Right cardiac atrium (tissue), 5 donors: Measurements from ENCODE around the gene RAP2B. TPM values are rescaled to one million over a fixed set of nuclear protein-coding genes. Genes with fewer than 3 reads are reported as not detected.
"Not testable (repeated sequence)": the region's sequence is repeated elsewhere in the genome, so short reads cannot be mapped to it uniquely, and the experiment has no call there.

Source experiments
- ATAC-seq, 2 donors: fragments of 200-7000 bp; cut with Tn5 transposase; one replicate each; pipeline versions ENCODE4 v1.8.0 to v1.9.1; 2020; ENCODE audit warnings: moderate library complexity in 2 of 2, mild to moderate bottlenecking in 1 of 2
- DNase-seq, 3 donors: peaks; one replicate each; pipeline ENCODE4 v3.0.0-alpha.2; 2020
- H3K27ac ChIP-seq: one replicate; pipeline ENCODE4 v1.5.1; 2013; ENCODE audit warnings: mild to moderate bottlenecking, low read length, control low read depth, moderate library complexity
- H3K27me3 ChIP-seq: one replicate; pipeline ENCODE4 v1.6.1; 2013; ENCODE audit not compliant: control insufficient read depth, insufficient read depth
- H3K4me1 ChIP-seq: one replicate; pipeline ENCODE4 v1.6.1; 2013; ENCODE audit warnings: low read length; ENCODE audit not compliant: control insufficient read depth, insufficient read depth
- H3K4me3 ChIP-seq: one replicate; pipeline ENCODE4 v1.5.1; 2013; ENCODE audit warnings: low read length, control low read depth
- H3K9me3 ChIP-seq: one replicate; pipeline ENCODE4 v1.6.1; 2013; ENCODE audit warnings: low read length; ENCODE audit not compliant: control insufficient read depth
- WGBS: extraction: QIAGEN DNeasy Blood & Tissue Kit; methylation state at CpG from one replicate; pipeline ENCODE4 v1.1.7; 2013; 5-methylcytosine and 5-hydroxymethylcytosine counted together
- intact Hi-C, 4 donors: fragments of 100-400 bp; cut with DNase I; formaldehyde crosslinking; loops; one replicate each; pipeline versions ENCODE4 v1.11.0 to v1.14.0; 2022 to 2023
- polyA plus RNA-seq: library from polyadenylated mRNA; stranded (reverse); fragments of 200-250 nt; gene quantifications from one replicate; pipeline ENCODE4 v1.2.3, GENCODE V29; 2013
- total RNA-seq, 4 donors: library from RNA; stranded (reverse); fragmentation: NEBNext Ultra II Directional; extraction: Animal tissue kit (Norgen Biotek cat#: 25700); gene quantifications; one replicate each; pipeline ENCODE4 v1.2.1, GENCODE V29; 2021
- donor health status: healthy with polysubstance abuse.
- donor health status: DM: no; HTN: yes; CAD: no.
- donor health status: DM: no; HTN: no; CAD: no.
- donor health status: DM: no; HTN: yes; CAD: no; lungs with severe emphysema.
- donor health status: DM: yes; HTN: yes; CAD: no.

Gene RAP2B
- total and polyA plus RNA-seq, 5 donors = 1.9 to 5.6 (median 4.9) TPM

DNA sequence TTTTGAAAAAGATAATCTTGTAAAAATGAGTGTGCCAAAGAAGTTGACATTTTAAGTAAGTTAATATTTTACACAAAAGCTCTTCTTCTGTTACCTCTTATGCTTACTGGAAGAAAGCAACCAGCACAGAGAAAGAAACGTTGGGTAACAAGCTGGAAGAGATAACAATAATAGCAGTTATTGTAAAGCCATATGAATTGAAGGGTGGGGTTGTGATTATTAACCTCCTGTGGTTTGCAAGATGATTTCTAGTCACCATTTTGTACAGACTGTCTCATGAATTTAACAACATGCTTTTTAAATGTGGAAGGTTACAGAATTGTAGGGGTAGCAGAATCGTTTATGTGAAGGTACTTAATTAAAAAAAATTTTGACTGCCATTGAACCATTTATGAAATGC, 9.2 kb downstream of the RAP2B start:
- no peak for DNase-seq
- Histone ChIP-seq H3K9me3 (no peaks in the 10 kb centered on the region), H3K4me3 (no peak overlapping the region), H3K4me1 (no peaks in the 10 kb centered on the region), H3K27ac (no peak overlapping the region), H3K27me3 (no peaks in the 10 kb centered on the region)
- ATAC-seq = no peak
- WGBS = 57% methylated on average over 2 of the region's 2 CpGs
- intact Hi-C loops = no loop called here

DNA sequence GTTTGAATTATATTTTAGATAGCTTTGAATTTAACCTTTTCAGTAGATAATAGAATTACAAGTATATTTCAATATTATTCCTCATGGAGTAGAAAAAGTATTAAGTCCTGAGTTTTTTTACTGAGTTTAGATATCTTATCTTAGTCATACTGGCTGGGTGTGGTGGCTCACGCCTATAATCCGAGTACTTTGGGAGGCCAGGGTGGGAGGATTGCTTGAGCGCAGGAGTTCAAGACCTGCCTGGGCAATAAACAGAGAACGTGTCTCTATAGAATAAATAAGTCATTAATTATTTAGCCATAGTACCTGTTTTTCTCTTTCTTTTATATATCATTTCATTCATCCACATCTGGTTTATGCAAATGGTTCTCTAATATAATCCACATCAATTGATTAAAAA, 9.9 kb downstream of the RAP2B start:
- Histone ChIP-seq H3K27me3 (no peaks in the 10 kb centered on the region), H3K9me3 (no peaks in the 10 kb centered on the region), H3K4me1 (no peaks in the 10 kb centered on the region), H3K4me3 (no peak overlapping the region), H3K27ac (no peak overlapping the region)
- ATAC-seq = no peak
- intact Hi-C loops = no loop called here
- no peak for DNase-seq
- 87% methylated on average over 4 of the region's 4 CpGs for WGBS

- Histone ChIP-seq H3K4me3 (no peak overlapping the region), H3K27me3 (no peaks in the 10 kb centered on the region), H3K9me3 (no peaks in the 10 kb centered on the region), H3K27ac (no peak overlapping the region), H3K4me1 (no peaks in the 10 kb centered on the region)
- intact Hi-C loops = no loop called here
- ATAC-seq (no peak), DNase-seq (no peak)
- 85% methylated on average over 19 of the region's 19 CpGs for WGBS
Observed at GRCh38 chr3:153172796-153173757, 11.1 kb downstream of the RAP2B start.

- no peak for ATAC-seq
- Histone ChIP-seq H3K27me3 (no peaks in the 10 kb centered on the region), H3K27ac (no peak overlapping the region), H3K4me3 (no peak overlapping the region), H3K4me1 (no peaks in the 10 kb centered on the region), H3K9me3 (no peaks in the 10 kb centered on the region)
- no peak for DNase-seq
- 70% methylated on average over 6 of the region's 6 CpGs for WGBS
- intact Hi-C loops = no loop called here
Observed at GRCh38 chr3:153173758-153174516, 11.9 kb downstream of the RAP2B start.

- DNase-seq (no peak), ATAC-seq (no peak)
- no peaks in the 10 kb centered on the region for H3K27me3 ChIP-seq
- H3K4me3 ChIP-seq = no peak overlapping the region
- H3K9me3 ChIP-seq = no peaks in the 10 kb centered on the region
- intact Hi-C loops = no loop called here
- 97% methylated on average over 3 of the region's 3 CpGs for WGBS
- no peak overlapping the region for H3K27ac ChIP-seq
- no peaks in the 10 kb centered on the region for H3K4me1 ChIP-seq
Observed at GRCh38 chr3:153176197-153176596, 14.2 kb downstream of the RAP2B start.

GRCh38 chr3:153180860-153181372, 18.9 kb downstream of the RAP2B start:
- intact Hi-C loops = no loop called here
- WGBS = 88% methylated on average over 1 of the region's 1 CpG
- H3K4me1 ChIP-seq = no peaks in the 10 kb centered on the region
- no peak overlapping the region for H3K27ac ChIP-seq
- DNase-seq = no peak
- H3K4me3 ChIP-seq = no peak overlapping the region
- H3K9me3 ChIP-seq = no peaks in the 10 kb centered on the region
- no peak for ATAC-seq
- H3K27me3 ChIP-seq = no peaks in the 10 kb centered on the region

DNA sequence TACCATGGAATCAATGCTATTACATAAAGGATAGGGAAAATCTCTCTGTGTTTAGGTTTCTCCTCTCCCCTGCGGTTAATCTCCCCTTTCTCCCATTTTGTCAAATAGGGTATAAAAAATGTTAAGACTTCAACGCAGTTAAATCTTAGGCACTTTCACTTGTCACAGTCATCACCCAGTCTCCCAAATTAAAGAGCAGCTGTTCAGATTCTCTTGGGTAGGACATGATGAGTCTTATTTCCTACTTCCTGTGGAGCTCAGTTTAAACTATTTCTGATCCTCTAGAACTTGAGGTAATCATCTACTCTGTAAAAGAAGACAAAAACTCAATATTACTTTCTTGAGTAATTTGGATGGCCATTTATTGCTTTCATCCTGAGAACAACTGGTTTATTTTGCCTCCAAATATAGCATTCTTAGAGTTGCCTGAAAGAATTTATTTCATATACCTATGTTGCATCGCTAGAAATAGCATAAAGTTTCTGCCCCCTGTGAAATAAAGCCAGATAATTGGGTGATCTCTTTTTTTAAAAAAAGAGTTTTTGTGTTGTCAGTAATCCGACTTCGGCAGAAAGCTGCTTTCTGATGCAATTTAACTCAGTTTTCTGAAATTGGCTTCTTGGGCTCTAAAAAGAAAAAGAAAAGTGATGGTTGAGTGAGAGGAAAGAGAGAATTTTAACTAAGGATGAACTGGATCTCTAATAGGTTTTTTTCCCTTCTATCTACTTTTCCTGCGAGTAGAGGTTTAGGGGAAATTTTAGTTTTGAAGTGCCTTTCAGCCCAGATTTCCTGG, 20.7 kb downstream of the RAP2B start:
- WGBS = 87% methylated on average over 6 of the region's 6 CpGs
- H3K27me3 ChIP-seq = no peaks in the 10 kb centered on the region
- H3K27ac ChIP-seq = no peak overlapping the region
- ATAC-seq = no peak
- intact Hi-C loops = no loop called here
- DNase-seq = no peak
- no peak overlapping the region for H3K4me3 ChIP-seq
- H3K4me1 ChIP-seq = no peaks in the 10 kb centered on the region
- H3K9me3 ChIP-seq = no peaks in the 10 kb centered on the region

GRCh38 chr3:153190923-153191322, 28.9 kb downstream of the RAP2B start:
- Histone ChIP-seq H3K4me3 (no peak overlapping the region), H3K9me3 (no peaks in the 10 kb centered on the region), H3K4me1 (no peaks in the 10 kb centered on the region), H3K27ac (no peak overlapping the region), H3K27me3 (no peaks in the 10 kb centered on the region)
- intact Hi-C loops = no loop called here
- ATAC-seq (no peak), DNase-seq (no peak)
- 76% methylated on average over 2 of the region's 2 CpGs for WGBS

DNA sequence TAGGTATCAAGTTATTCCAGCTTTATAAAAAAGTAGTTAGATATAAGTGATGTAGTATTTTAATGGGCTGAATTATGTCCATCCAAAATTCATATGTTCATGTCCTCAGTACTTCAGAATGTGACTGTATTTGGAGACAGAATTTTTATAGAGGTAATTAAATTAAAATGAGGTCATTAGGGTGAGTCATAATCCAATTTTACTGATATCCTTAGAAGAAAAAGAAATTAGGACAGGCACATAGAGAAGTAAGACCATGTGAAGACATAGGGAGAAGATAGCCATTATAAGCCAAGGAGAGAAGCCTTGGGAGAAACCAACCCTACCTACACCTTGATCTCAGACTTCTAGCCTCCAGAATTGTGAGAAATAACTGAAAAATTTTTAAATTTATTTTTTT, 30.3 kb downstream of the RAP2B start:
- Histone ChIP-seq H3K4me1 (no peaks in the 10 kb centered on the region), H3K4me3 (no peak overlapping the region), H3K27ac (no peak overlapping the region), H3K9me3 (no peaks in the 10 kb centered on the region), H3K27me3 (no peaks in the 10 kb centered on the region)
- intact Hi-C loops = no loop called here
- DNase-seq (no peak), ATAC-seq (no peak)

- intact Hi-C loops, H3K4me1 ChIP-seq, H3K9me3 ChIP-seq, H3K4me3 ChIP-seq, H3K27me3 ChIP-seq, ATAC-seq, DNase-seq, H3K27ac ChIP-seq: not testable (repeated sequence)
- WGBS = 97% methylated on average over 12 of the region's 12 CpGs
Observed at GRCh38 chr3:153193786-153194476, 31.9 kb downstream of the RAP2B start.
